Measurements from ENCODE around the gene CEP57L1. TPM values are rescaled to one million over a fixed set of nuclear protein-coding genes. Genes with fewer than 3 reads are reported as not detected.

Gene CEP57L1
- total and polyA plus RNA-seq, 10 of the 15 experiments (the other 5 are each of a cell fraction or from before 2014, with no cell fraction given) = 12.7 to 30.5 (median 21.9) TPM

DNA sequence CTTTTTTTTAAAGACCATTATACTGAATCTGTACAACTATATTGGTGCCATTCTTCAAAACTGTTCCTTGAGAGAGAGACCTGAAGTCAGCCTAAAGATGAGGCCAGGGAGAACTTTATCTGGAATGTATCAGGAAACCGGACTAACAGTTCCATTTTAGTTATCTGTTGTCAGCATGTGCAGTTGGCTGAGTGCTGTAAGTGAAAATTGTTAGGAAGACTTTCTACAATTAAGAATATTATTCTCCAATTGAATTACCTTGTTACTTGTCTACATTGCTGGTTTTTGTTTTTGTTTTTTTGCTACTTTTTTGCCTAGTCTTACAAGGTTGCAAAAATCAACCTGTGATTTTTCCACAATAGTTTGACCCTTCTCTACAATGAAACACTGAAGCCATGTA lies 7.5 kb downstream of the CEP57L1 start (continued):
- TF ChIP-seq, protein P1, sequence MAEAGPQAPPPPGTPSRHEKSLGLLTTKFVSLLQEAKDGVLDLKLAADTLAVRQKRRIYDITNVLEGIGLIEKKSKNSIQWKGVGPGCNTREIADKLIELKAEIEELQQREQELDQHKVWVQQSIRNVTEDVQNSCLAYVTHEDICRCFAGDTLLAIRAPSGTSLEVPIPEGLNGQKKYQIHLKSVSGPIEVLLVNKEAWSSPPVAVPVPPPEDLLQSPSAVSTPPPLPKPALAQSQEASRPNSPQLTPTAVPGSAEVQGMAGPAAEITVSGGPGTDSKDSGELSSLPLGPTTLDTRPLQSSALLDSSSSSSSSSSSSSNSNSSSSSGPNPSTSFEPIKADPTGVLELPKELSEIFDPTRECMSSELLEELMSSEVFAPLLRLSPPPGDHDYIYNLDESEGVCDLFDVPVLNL (IDR thresholded peaks at IDR 0.05; ENCODE audit: low read depth, low read length) = no peak
- TF ChIP-seq ZZZ3 (IDR thresholded peaks at IDR 0.05; ENCODE audit: control insufficient read depth, insufficient read length, low read depth) (no peak), SIX5 (IDR thresholded peaks at IDR 0.05; ENCODE audit: low read depth, low read length, severe bottlenecking) (no peak), PAX5 (IDR thresholded peaks at IDR 0.05; ENCODE audit: borderline replicate concordance, low read depth, low read length) (no peak), EZH2 (IDR thresholded peaks at IDR 0.05; ENCODE audit: borderline replicate concordance, control insufficient read depth, low read depth, low read length) (no peak)

DNA sequence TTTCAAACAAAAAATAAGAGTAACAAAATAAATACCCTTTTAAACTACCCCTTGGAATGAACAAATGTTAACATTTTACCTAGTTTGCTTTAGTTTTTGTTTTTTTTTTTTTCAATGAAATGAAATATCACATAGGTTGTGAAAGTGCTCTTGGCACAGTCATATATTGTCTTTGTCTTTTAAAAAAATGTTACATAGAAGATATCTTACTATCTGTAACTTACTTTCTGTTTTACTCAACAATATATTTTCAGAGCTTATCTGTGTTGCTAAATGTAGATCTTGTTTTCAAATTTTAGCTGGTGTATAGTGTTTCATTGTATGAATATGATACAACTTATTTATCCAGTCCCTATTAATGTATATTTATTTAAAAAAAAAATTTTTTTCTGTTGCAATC lies 8.6 kb downstream of the CEP57L1 start:
- no peaks in the 10 kb centered on the region; the same call in 2 of the 3 replicates for H3K9me3 ChIP-seq (replicated peaks; ENCODE audit: control insufficient read depth, insufficient read depth, low read length)
- no peaks in the 10 kb centered on the region for H3K27me3 ChIP-seq (replicated peaks in 1 of 2; ENCODE audit: control insufficient read depth in 2 of 2, insufficient read depth in 2 of 2, low read length in 1 of 2)
- BruUV-seq (replicated peaks) = no TSS peak
- intact Hi-C loops (cut with micrococcal nuclease; ENCODE audit: unreplicated experiment) (no loop called here), in situ Hi-C loops (cut with MboI) (no loop called here)
- CTCF ChIA-PET = interaction anchor here (0.8 to 1.8 kb wide), 2 partner anchors 13 to 22 kb away, joined by 4 to 6 read pairs; no protein-coding TSS in a partner anchor
- RAD21 ChIA-PET (ENCODE audit: unreplicated experiment) = interaction anchor here (1.8 kb wide), 1 partner anchor 10 kb away, joined by 6 read pairs; the partner anchor contains the start of gene SESN1
- peaks cover 2% of the 10 kb centered on the region for H3K79me2 ChIP-seq (ENCODE audit: control insufficient read depth, insufficient read depth, low read length)
- SMC1A ChIA-PET (ENCODE audit: uncharacterized antibody, unreplicated experiment) = interaction anchor here (1.1 to 3.1 kb wide), 4 partner anchors 10 to 267 kb away, joined by 3 to 16 read pairs (median 4); partner anchors contain the start of gene SESN1
- H3K27ac ChIP-seq (ENCODE audit: control insufficient read depth, insufficient read depth) = no peak overlapping the region
- no peak overlapping the region for H3K4me3 ChIP-seq
- no peak overlapping the region for H2AFZ ChIP-seq (ENCODE audit: control insufficient read depth, low read depth, low read length)
- H3K4me1 ChIP-seq (ENCODE audit: control insufficient read depth, insufficient read depth, low read length) = peaks cover 4% of the 10 kb centered on the region; the same call in 1 of the 2 replicates
- H4K20me1 ChIP-seq (ENCODE audit: control insufficient read depth, insufficient read depth) = no peaks in the 10 kb centered on the region
- H3K36me3 ChIP-seq (ENCODE audit: control insufficient read depth in 2 of 2, insufficient read depth in 2 of 2, low read length in 1 of 2) = no peaks in the 10 kb centered on the region; a peak in 1 of 4 replicates
- peak; percentile 89 for ATAC-seq
- no peak for FAIRE-seq
- no peak overlapping the region for H3K9ac ChIP-seq (ENCODE audit: control insufficient read depth, insufficient read depth, low read length)
- POLR2A ChIA-PET = interaction anchor here (0.7 to 2.2 kb wide), 3 partner anchors 10 to 1714 kb away, joined by 3 to 5 read pairs (median 3); no protein-coding TSS in a partner anchor
- H3K4me2 ChIP-seq (ENCODE audit: control insufficient read depth, insufficient read depth) = no peak overlapping the region
- no peak for DNase-seq (ENCODE audit: low read depth, low spot score)
- TF ChIP-seq JUNB (IDR thresholded peaks at IDR 0.05) = peak; percentile 51
- TF ChIP-seq SPI1 (IDR thresholded peaks at IDR 0.05; ENCODE audit: borderline replicate concordance, insufficient read depth, low read depth, low read length) = no peak
- peak; percentile 27; the same call in 1 of the 2 replicates for TF ChIP-seq ZNF384 (IDR thresholded peaks at IDR 0.05; ENCODE audit: borderline replicate concordance, low read depth, low read length)
